Fibroblast of peridontal ligament (primary cell): Measurements from ENCODE around the gene TBL1Y.
"Not testable (repeated sequence)": the region's sequence is repeated elsewhere in the genome, so short reads cannot be mapped to it uniquely, and the experiment has no call there.

Source experiments
- DNase-seq: peaks from one replicate; pipeline ENCODE4 v3.0.0-alpha.2; 2010; ENCODE audit errors: extremely low read depth

TBL1Y gene

GRCh38 chrY:7080548-7080947, 170.1 kb downstream of the TBL1Y start:
- DNase-seq: not testable (repeated sequence)

- peak; percentile 46 for DNase-seq
Observed at GRCh38 chrY:7085606-7086005, 175.1 kb downstream of the TBL1Y start.

- no peak for DNase-seq
Observed at GRCh38 chrY:7092836-7093235, 182.3 kb downstream of the TBL1Y start.

- DNase-seq: no peak
Observed at GRCh38 chrY:7094365-7094764, 183.9 kb downstream of the TBL1Y start.

- no peak for DNase-seq
Observed at GRCh38 chrY:7097021-7097420, 186.5 kb downstream of the TBL1Y start.

- DNase-seq: no peak
Observed at GRCh38 chrY:7099742-7100141, 189.2 kb downstream of the TBL1Y start.

GRCh38 chrY:7102680-7103079, 192.2 kb downstream of the TBL1Y start:
- no peak for DNase-seq

GRCh38 chrY:7107179-7107578, 196.7 kb downstream of the TBL1Y start:
- DNase-seq: no peak

GRCh38 chrY:7110086-7110485, 199.6 kb downstream of the TBL1Y start:
- DNase-seq: no peak

- DNase-seq: no peak
Observed at GRCh38 chrY:7115871-7116270, 205.4 kb downstream of the TBL1Y start.

GRCh38 chrY:7122202-7122601, 211.7 kb downstream of the TBL1Y start:
- no peak for DNase-seq

GRCh38 chrY:7125136-7126056, 214.9 kb downstream of the TBL1Y start:
- DNase-seq: no peak

- no peak for DNase-seq
Observed at GRCh38 chrY:7128211-7128610, 217.7 kb downstream of the TBL1Y start.
